Lung (tissue), 12 donors: Measurements from ENCODE around the gene TRIP11. TPM values are rescaled to one million over a fixed set of nuclear protein-coding genes. Genes with fewer than 3 reads are reported as not detected.
A peak's percentile ranks its signal among the peaks of the same experiment; 100 is the strongest.

Experiments used
- ATAC-seq: fragments of 200-7000 bp; cut with Tn5 transposase; one replicate; pipeline ENCODE4 v1.9.1; 2020; ENCODE audit warnings: moderate number of reproducible peaks; ENCODE audit not compliant: insufficient read depth, low FRiP score
- DNase-seq, 3 donors: peaks; one replicate each; pipeline ENCODE4 v3.0.0-alpha.2; 2013 to 2017
- H3K27ac ChIP-seq, 2 donors: one replicate each; pipeline ENCODE4 v1.5.1; 2013; ENCODE audit warnings: mild to moderate bottlenecking in 2 of 2, moderate library complexity in 2 of 2, control low read depth in 1 of 2, inconsistent platforms in 1 of 2, low read depth in 1 of 2, low read length in 1 of 2
- H3K27me3 ChIP-seq, 3 donors: one replicate each; pipeline ENCODE4 v1.5.1; 2013; ENCODE audit warnings: low read length in 2 of 3; ENCODE audit not compliant: control insufficient read depth in 3 of 3, insufficient read depth in 3 of 3
- H3K36me3 ChIP-seq, 4 donors: one replicate each; pipeline ENCODE4 v1.5.1; 2013; ENCODE audit warnings: low read length in 4 of 4, mild to moderate bottlenecking in 1 of 4, moderate library complexity in 1 of 4; ENCODE audit not compliant: control insufficient read depth in 4 of 4, insufficient read depth in 4 of 4
- H3K4me1 ChIP-seq, 5 donors: one replicate each; pipeline ENCODE4 v1.5.1; 2013; ENCODE audit warnings: low read length in 5 of 5, mild to moderate bottlenecking in 2 of 5, moderate library complexity in 1 of 5; ENCODE audit not compliant: control insufficient read depth in 5 of 5, insufficient read depth in 5 of 5
- H3K4me3 ChIP-seq: one replicate; pipeline ENCODE4 v1.5.1; 2013; ENCODE audit warnings: mild to moderate bottlenecking, control low read depth, moderate library complexity
- H3K9ac ChIP-seq, 2 donors: one replicate each; pipeline ENCODE4 v1.5.1; 2013; ENCODE audit warnings: low read length in 2 of 2, control low read depth in 1 of 2; ENCODE audit not compliant: insufficient read depth in 1 of 2
- H3K9me3 ChIP-seq, 4 donors: one replicate each; pipeline ENCODE4 v1.5.1; 2013; ENCODE audit warnings: low read length in 3 of 4, mild to moderate bottlenecking in 1 of 4, moderate library complexity in 1 of 4; ENCODE audit not compliant: control insufficient read depth in 4 of 4, insufficient read depth in 3 of 4
- WGBS, 2 donors: extraction: QIAGEN DNeasy Blood & Tissue Kit; methylation state at CpG; one replicate each; pipeline ENCODE4 v1.1.7; 2013; 5-methylcytosine and 5-hydroxymethylcytosine counted together
- polyA plus RNA-seq, 2 donors: library from polyadenylated mRNA; stranded (reverse); fragments of 200-250 nt; gene quantifications; one replicate each; pipeline ENCODE4 v1.2.1, GENCODE V29; 2013
- total RNA-seq, 2 donors: library from RNA; depleted of rRNA in 1 of 2; stranded (reverse); fragments of >200 nt in 1 of 2; gene quantifications; one replicate each; pipeline ENCODE4 v1.2.1, GENCODE V29; 2014 to 2021
- TF ChIP-seq, protein P1 (sequence below): IDR thresholded peaks from 2 replicates; pipeline ENCODE4 v1.5.1; 2012; ENCODE audit warnings: mild to moderate bottlenecking; ENCODE audit errors: control extremely low read depth, extremely low read depth
- donor health status: control.
- donor health status: control.
- donor health status: Bipolar disorder and iron deficiency.
- donor health status: healthy.
- donor health status: DM: yes; HTN: yes; CAD: no.

Gene TRIP11
- total and polyA plus RNA-seq, 4 donors: 4.0 to 56.4 (median 27.3) TPM

GRCh38 chr14:91927800-91928199, 112.1 kb downstream of the TRIP11 start:
- TF ChIP-seq, protein P1, sequence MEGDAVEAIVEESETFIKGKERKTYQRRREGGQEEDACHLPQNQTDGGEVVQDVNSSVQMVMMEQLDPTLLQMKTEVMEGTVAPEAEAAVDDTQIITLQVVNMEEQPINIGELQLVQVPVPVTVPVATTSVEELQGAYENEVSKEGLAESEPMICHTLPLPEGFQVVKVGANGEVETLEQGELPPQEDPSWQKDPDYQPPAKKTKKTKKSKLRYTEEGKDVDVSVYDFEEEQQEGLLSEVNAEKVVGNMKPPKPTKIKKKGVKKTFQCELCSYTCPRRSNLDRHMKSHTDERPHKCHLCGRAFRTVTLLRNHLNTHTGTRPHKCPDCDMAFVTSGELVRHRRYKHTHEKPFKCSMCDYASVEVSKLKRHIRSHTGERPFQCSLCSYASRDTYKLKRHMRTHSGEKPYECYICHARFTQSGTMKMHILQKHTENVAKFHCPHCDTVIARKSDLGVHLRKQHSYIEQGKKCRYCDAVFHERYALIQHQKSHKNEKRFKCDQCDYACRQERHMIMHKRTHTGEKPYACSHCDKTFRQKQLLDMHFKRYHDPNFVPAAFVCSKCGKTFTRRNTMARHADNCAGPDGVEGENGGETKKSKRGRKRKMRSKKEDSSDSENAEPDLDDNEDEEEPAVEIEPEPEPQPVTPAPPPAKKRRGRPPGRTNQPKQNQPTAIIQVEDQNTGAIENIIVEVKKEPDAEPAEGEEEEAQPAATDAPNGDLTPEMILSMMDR: no peak
- Histone ChIP-seq H3K9me3 (no peaks in the 10 kb centered on the region), H3K27ac (no peak overlapping the region), H3K36me3 (peaks cover 0 to 3% (median 0%) of the 10 kb centered on the region in 4 donors), H3K4me1 (peaks cover 0 to 19% (median 7%) of the 10 kb centered on the region in 5 donors), H3K9ac (no peak overlapping the region), H3K4me3 (no peak overlapping the region), H3K27me3 (no peaks in the 10 kb centered on the region)
- WGBS, 2 donors: 95 to 96% methylated on average over 5 of the region's 5 CpGs
- no peak for DNase-seq
- no peak for ATAC-seq

DNA sequence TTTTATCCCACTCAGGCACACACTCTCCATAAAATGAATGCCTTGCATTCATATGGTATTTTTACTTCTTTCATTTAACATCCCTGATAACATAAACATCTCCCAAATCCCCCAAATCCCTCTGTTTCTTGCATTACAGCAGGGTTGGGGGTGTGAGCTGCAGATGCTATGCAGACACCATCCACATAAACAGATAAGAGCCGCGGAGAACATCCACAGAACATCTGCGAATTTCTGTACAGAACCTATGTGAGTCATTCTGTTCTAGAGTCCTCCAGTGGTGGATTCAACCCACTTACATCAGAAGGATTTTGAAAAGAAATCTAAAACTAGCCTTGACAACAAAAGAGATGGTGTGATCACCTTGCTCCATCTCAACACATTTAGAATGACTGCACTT, 112.7 kb downstream of the TRIP11 start:
- no peak for ATAC-seq

GRCh38 chr14:91926131-91926890, 113.5 kb downstream of the TRIP11 start:
- no peaks in the 10 kb centered on the region for H3K27me3 ChIP-seq
- H3K27ac ChIP-seq: peak overlapping the region in 1 of 2 donors; percentile 0
- TF ChIP-seq, protein P1: no peak
- no peak overlapping the region for H3K9ac ChIP-seq
- H3K9me3 ChIP-seq: no peaks in the 10 kb centered on the region
- peaks cover 0 to 19% (median 7%) of the 10 kb centered on the region in 5 donors for H3K4me1 ChIP-seq
- H3K36me3 ChIP-seq: peaks cover 0 to 3% (median under 1%) of the 10 kb centered on the region in 4 donors
- ATAC-seq (no peak), DNase-seq (peak in 2 of 3 donors; percentile 22 to 39)
- no peak overlapping the region for H3K4me3 ChIP-seq
- 71 to 82% methylated on average over 17 of the region's 17 CpGs for WGBS, 2 donors

More for the DNA sequence above, 112.7 kb downstream of the TRIP11 start:
- H3K27ac ChIP-seq: no peak overlapping the region
- peaks cover 0 to 19% (median 7%) of the 10 kb centered on the region in 5 donors for H3K4me1 ChIP-seq
- DNase-seq: no peak
- H3K36me3 ChIP-seq: peaks cover 0 to 3% (median under 1%) of the 10 kb centered on the region in 4 donors
- H3K4me3 ChIP-seq: no peak overlapping the region
- H3K27me3 ChIP-seq: no peaks in the 10 kb centered on the region
- 84 to 92% methylated on average over 3 of the region's 3 CpGs for WGBS, 2 donors
- no peak overlapping the region for H3K9ac ChIP-seq
- no peaks in the 10 kb centered on the region for H3K9me3 ChIP-seq
- TF ChIP-seq, protein P1: no peak
